Tibial nerve (tissue), 4 donors: ENCODE measurements around the gene CACNA1S. TPM values are rescaled to one million over a fixed set of nuclear protein-coding genes. Genes with fewer than 3 reads are reported as not detected.

Experiments used
- DNase-seq, 2 donors: peaks; one replicate each; pipeline ENCODE4 v3.0.0-alpha.2; 2019; ENCODE audit warnings: low spot score in 2 of 2
- H3K27ac ChIP-seq, 4 donors: fragments of 200-600 bp; sonication (generic) in 3 of 4; one replicate each; pipeline ENCODE4 v1.5.1; 2017 to 2019; ENCODE audit warnings: mild to moderate bottlenecking in 1 of 4
- H3K27me3 ChIP-seq, 2 donors: fragments of 200-600 bp; sonication (generic) in 1 of 2; one replicate each; pipeline versions ENCODE4 v1.5.1 to v1.6.0; 2017 to 2019
- H3K36me3 ChIP-seq, 3 donors: fragments of 200-600 bp; sonication (generic); one replicate each; pipeline ENCODE4 v1.5.1; 2018 to 2019
- H3K4me1 ChIP-seq, 4 donors: fragments of 200-600 bp; sonication (generic) in 3 of 4; one replicate each; pipeline ENCODE4 v1.5.1; 2017 to 2019
- H3K4me3 ChIP-seq, 4 donors: fragments of 200-600 bp; sonication (generic) in 3 of 4; one replicate each; pipeline ENCODE4 v1.5.1; 2017 to 2019; ENCODE audit warnings: mild to moderate bottlenecking in 1 of 4, moderate library complexity in 1 of 4
- H3K9me3 ChIP-seq, 4 donors: fragments of 200-600 bp; sonication (generic) in 3 of 4; one replicate each; pipeline ENCODE4 v1.5.1; 2017 to 2019
- CTCF ChIP-seq, 5 experiments: fragments of 200-600 bp in 3 of 5; fragments of 450-650 bp in 2 of 5; sonication (generic) in 3 of 5; IDR thresholded peaks; one replicate each; pipeline ENCODE4 v1.5.1; 2016 to 2019; ENCODE audit warnings: antibody characterized with exemption in 5 of 5, mild to moderate bottlenecking in 3 of 5, moderate library complexity in 2 of 5
- EP300 ChIP-seq, 2 donors: sonication (generic); formaldehyde crosslinking; IDR thresholded peaks; one replicate each; pipeline ENCODE4 v1.6.1; 2017; ENCODE audit warnings: antibody characterized with exemption in 2 of 2, mild to moderate bottlenecking in 1 of 2
- POLR2A ChIP-seq, 2 donors: fragments of 450-650 bp; IDR thresholded peaks; one replicate each; pipeline ENCODE4 v1.6.1; 2017; ENCODE audit warnings: antibody characterized with exemption in 2 of 2, mild to moderate bottlenecking in 2 of 2, moderate library complexity in 2 of 2
- WGBS, 2 donors: methylation state at CpG; one replicate each; pipeline ENCODE4 v1.1.5; 2018; 5-methylcytosine and 5-hydroxymethylcytosine counted together
- total RNA-seq, 4 donors: library from RNA; depleted of rRNA; stranded (reverse); fragments of >200 nt; gene quantifications; one replicate each; pipeline ENCODE4 v1.1.0, GENCODE V29; 2016

CACNA1S gene
- total RNA-seq, 4 donors from 2014 or later, result not detected

- Histone ChIP-seq H3K27ac (no peak overlapping the region), H3K36me3 (no peaks in the 10 kb centered on the region), H3K4me1 (peaks cover 0 to 12% (median 0%) of the 10 kb centered on the region in 4 donors), H3K9me3 (no peaks in the 10 kb centered on the region), H3K27me3 (no peaks in the 10 kb centered on the region), H3K4me3 (no peak overlapping the region)
- WGBS, 2 donors, result 58 to 59% methylated on average over 9 to 10 of the region's 10 CpGs
- TF ChIP-seq EP300 (IDR thresholded peaks at IDR 0.05), result no peak
- no peak for TF ChIP-seq POLR2A (IDR thresholded peaks at IDR 0.05)
- TF ChIP-seq CTCF (IDR thresholded peaks at IDR 0.05), result no peak
- DNase-seq, result no peak
Observed at GRCh38 chr1:201054091-201054543, 58.1 kb downstream of the CACNA1S start.

GRCh38 chr1:201053155-201053860 is 58.9 kb downstream of the CACNA1S start:
- H3K27me3 ChIP-seq, result no peaks in the 10 kb centered on the region
- 88 to 92% methylated on average over 19 to 20 of the region's 22 CpGs for WGBS, 2 donors
- no peak overlapping the region for H3K4me3 ChIP-seq
- H3K4me1 ChIP-seq, result peaks cover 0 to 12% (median 0%) of the 10 kb centered on the region in 4 donors
- TF ChIP-seq CTCF (IDR thresholded peaks at IDR 0.05), result no peak
- no peak for TF ChIP-seq POLR2A (IDR thresholded peaks at IDR 0.05)
- no peak for TF ChIP-seq EP300 (IDR thresholded peaks at IDR 0.05)
- H3K27ac ChIP-seq, result no peak overlapping the region
- H3K36me3 ChIP-seq, result no peaks in the 10 kb centered on the region
- no peaks in the 10 kb centered on the region for H3K9me3 ChIP-seq
- DNase-seq, result no peak

DNA sequence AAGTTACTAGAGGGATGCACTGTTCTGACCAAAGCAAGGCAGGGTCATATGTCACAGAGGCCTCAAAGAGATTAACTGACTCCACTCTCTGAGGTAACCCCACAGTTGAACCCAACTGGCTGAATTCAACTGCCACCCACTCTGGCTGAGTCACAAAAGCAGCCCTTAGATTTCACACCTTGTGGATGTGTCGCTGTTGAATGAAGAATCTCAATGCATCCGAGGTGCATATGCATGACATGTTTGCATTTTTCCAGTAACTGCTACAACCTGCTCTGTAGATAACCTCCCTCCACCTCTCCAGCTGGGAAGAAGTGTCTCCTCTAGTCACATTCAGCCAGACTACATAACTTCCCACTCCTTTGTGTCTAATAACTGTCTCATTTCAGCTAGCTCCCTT is 60.8 kb downstream of the CACNA1S start:
- no peak overlapping the region for H3K4me3 ChIP-seq
- 80 to 91% methylated on average over 2 of the region's 2 CpGs for WGBS, 2 donors
- TF ChIP-seq EP300 (IDR thresholded peaks at IDR 0.05) (no peak), POLR2A (IDR thresholded peaks at IDR 0.05) (no peak), CTCF (IDR thresholded peaks at IDR 0.05) (no peak)
- no peaks in the 10 kb centered on the region for H3K27me3 ChIP-seq
- no peak for DNase-seq
- H3K4me1 ChIP-seq, result peaks cover 0 to 12% (median 0%) of the 10 kb centered on the region in 4 donors
- H3K9me3 ChIP-seq, result no peaks in the 10 kb centered on the region
- H3K36me3 ChIP-seq, result no peaks in the 10 kb centered on the region
- no peak overlapping the region for H3K27ac ChIP-seq

DNA sequence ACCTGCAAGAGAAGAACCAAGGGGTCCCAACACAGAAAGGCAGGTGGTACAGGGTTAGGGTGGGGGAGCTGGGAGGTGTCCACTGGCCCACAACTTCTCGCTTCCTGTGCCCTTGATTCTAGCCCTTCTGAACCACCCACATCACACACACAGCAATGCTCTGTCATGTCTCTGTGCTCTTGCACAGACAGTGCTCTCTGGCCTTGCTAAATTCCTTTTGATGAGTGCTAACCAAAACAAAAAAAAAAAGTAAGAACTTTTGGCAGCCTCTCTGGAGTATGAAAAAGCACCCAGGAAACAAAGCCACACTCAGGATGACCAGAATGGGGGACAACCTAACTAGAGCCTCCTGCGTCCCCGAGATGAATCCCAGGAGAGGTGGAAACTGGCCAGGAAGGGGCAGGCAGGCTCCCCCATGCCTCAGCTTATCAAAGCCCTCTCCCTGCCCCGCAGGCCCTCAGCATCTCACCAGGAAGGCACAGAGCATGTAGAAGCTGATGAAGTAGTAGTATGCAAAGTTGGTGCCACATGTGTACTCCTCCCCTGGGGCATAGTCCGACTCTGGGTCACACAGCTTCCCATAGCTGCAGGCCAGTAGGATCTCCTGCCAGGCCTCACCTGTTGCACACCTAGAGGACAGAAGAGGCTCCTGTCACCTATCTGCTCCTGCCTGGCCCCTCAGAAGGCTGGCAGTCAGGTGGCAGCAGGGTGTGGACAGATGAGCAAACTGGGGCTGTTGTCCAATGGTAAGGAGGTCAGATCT is 61.5 kb downstream of the CACNA1S start:
- WGBS, 2 donors, result 80 to 82% methylated on average over 5 of the region's 5 CpGs
- TF ChIP-seq CTCF (IDR thresholded peaks at IDR 0.05) (no peak), POLR2A (IDR thresholded peaks at IDR 0.05) (no peak), EP300 (IDR thresholded peaks at IDR 0.05) (no peak)
- DNase-seq, result no peak
- H3K4me1 ChIP-seq, result peaks cover 0 to 5% (median 0%) of the 10 kb centered on the region in 4 donors
- H3K36me3 ChIP-seq, result no peaks in the 10 kb centered on the region
- no peak overlapping the region for H3K27ac ChIP-seq
- no peaks in the 10 kb centered on the region for H3K27me3 ChIP-seq
- H3K9me3 ChIP-seq, result no peaks in the 10 kb centered on the region
- no peak overlapping the region for H3K4me3 ChIP-seq

DNA sequence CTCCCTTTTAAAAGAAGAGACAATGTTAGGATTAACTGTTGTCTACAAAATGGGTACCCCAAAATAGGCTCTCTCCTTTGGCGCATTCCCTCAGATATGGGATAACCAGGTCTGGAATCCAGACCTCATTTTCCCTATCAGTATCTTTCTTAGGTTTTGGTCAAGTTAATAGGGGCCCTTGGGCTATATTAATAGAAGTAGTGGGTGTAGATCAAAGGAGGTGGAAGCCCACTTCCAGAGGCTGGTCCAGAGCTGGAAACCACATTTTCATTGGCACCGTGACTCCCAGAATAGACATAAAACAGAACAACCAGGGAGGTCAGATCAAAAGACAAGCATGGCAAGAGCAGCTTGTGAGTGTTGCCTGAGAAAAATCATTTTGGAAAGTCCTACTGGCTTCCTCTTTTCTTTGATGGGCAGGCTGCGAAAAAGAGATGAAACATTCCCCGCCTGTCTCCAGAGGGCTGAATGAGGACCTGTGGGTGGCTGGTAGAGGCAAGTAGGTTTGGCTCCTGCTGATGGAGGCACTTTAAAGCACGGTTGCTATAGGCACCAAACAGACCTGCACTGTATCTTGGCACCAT is 62.9 kb downstream of the CACNA1S start:
- no peaks in the 10 kb centered on the region for H3K27me3 ChIP-seq
- TF ChIP-seq CTCF (IDR thresholded peaks at IDR 0.05) (no peak), POLR2A (IDR thresholded peaks at IDR 0.05) (no peak), EP300 (IDR thresholded peaks at IDR 0.05) (no peak)
- DNase-seq, result no peak
- H3K27ac ChIP-seq, result no peak overlapping the region
- H3K4me3 ChIP-seq, result no peak overlapping the region
- H3K36me3 ChIP-seq, result no peaks in the 10 kb centered on the region
- 83 to 91% methylated on average over 5 of the region's 5 CpGs for WGBS, 2 donors
- no peaks in the 10 kb centered on the region for H3K9me3 ChIP-seq
- no peaks in the 10 kb centered on the region for H3K4me1 ChIP-seq
